HG02852 (cell line): Measurements from ENCODE around the gene TKTL1.

Experiments
- ATAC-seq: cut with Tn5 transposase; IDR thresholded peaks from one replicate; pipeline ENCODE4 v1.9.1; 2021; ENCODE audit warnings: mild to moderate bottlenecking, moderate library complexity; ENCODE audit not compliant: unreplicated experiment

Gene TKTL1

GRCh38 chrX:154308108-154308946 is 12.7 kb downstream of the TKTL1 start:
- ATAC-seq = no peak

- ATAC-seq = no peak
Observed at GRCh38 chrX:154309041-154309775, 13.6 kb downstream of the TKTL1 start.

- no peak for ATAC-seq
Observed at GRCh38 chrX:154310616-154311536, 15.3 kb downstream of the TKTL1 start.

GRCh38 chrX:154312116-154312515 is 16.5 kb downstream of the TKTL1 start:
- ATAC-seq = no peak

- ATAC-seq = no peak
Observed at GRCh38 chrX:154313147-154313546, 17.6 kb downstream of the TKTL1 start.

- ATAC-seq = no peak
Observed at GRCh38 chrX:154315416-154315815, 19.8 kb downstream of the TKTL1 start.

GRCh38 chrX:154317391-154317995 is 21.9 kb downstream of the TKTL1 start:
- ATAC-seq = no peak

GRCh38 chrX:154320406-154320805 is 24.8 kb downstream of the TKTL1 start:
- no peak for ATAC-seq

GRCh38 chrX:154321152-154321551 is 25.6 kb downstream of the TKTL1 start:
- ATAC-seq = no peak

GRCh38 chrX:154321594-154321993 is 26.0 kb downstream of the TKTL1 start:
- no peak for ATAC-seq

- ATAC-seq = no peak
Observed at GRCh38 chrX:154322890-154323289, 27.3 kb downstream of the TKTL1 start.

- no peak for ATAC-seq
Observed at GRCh38 chrX:154323537-154323936, 27.9 kb downstream of the TKTL1 start.

GRCh38 chrX:154325541-154325940 is 29.9 kb downstream of the TKTL1 start:
- ATAC-seq = no peak

GRCh38 chrX:154327038-154327820 is 31.6 kb downstream of the TKTL1 start:
- ATAC-seq = no peak

- no peak for ATAC-seq
Observed at GRCh38 chrX:154328646-154329045, 33.1 kb downstream of the TKTL1 start.

GRCh38 chrX:154329294-154329693 is 33.7 kb downstream of the TKTL1 start:
- ATAC-seq = no peak

GRCh38 chrX:154332561-154332960 is 37.0 kb downstream of the TKTL1 start:
- ATAC-seq = no peak

- no peak for ATAC-seq
Observed at GRCh38 chrX:154333116-154333515, 37.5 kb downstream of the TKTL1 start.

GRCh38 chrX:154333837-154334271 is 38.3 kb downstream of the TKTL1 start:
- ATAC-seq = peak; percentile 86

GRCh38 chrX:154334496-154334895 is 38.9 kb downstream of the TKTL1 start:
- ATAC-seq = no peak
